Nephron progenitor cell (in vitro differentiated cells): Measurements from ENCODE around the gene KIF26B.

ENCODE experiments used
- DNase-seq: peaks from one replicate; pipeline ENCODE4 v3.0.0; 2021
- H3K27ac Mint-ChIP-seq: 2 replicates; pipeline ENCODE4 v1.8.0; 2021; ENCODE audit warnings: mild to moderate bottlenecking, moderate library complexity, mixed read lengths
- H3K27me3 Mint-ChIP-seq: 2 replicates; pipeline ENCODE4 v1.8.0; 2021; ENCODE audit warnings: mild to moderate bottlenecking, low read depth, mixed read lengths; ENCODE audit not compliant: poor library complexity
- H3K36me3 Mint-ChIP-seq: 2 replicates; pipeline ENCODE4 v1.8.0; 2021; ENCODE audit warnings: low read depth, mixed read lengths
- H3K4me1 Mint-ChIP-seq: 2 replicates; pipeline ENCODE4 v1.8.0; 2021; ENCODE audit warnings: mixed read lengths
- H3K4me3 Mint-ChIP-seq: 2 replicates; pipeline ENCODE4 v1.8.0; 2021; ENCODE audit warnings: mild to moderate bottlenecking, moderate library complexity, mixed read lengths
- H3K9me3 Mint-ChIP-seq: 2 replicates; pipeline ENCODE4 v1.8.0; 2021; ENCODE audit warnings: mild to moderate bottlenecking, moderate library complexity, mixed read lengths
- CTCF ChIP-seq: fragments of 200-600 bp; sonication (generic); IDR thresholded peaks from 2 replicates; pipeline ENCODE4 v1.5.0; 2021; ENCODE audit warnings: antibody characterized with exemption

Gene KIF26B

GRCh38 chr1:245598524-245599305, 443.9 kb downstream of the KIF26B start:
- H3K36me3 Mint-ChIP-seq = peaks cover 45% of the 10 kb centered on the region
- H3K9me3 Mint-ChIP-seq = peaks cover 45% of the 10 kb centered on the region
- peak overlapping the region; percentile 43 for H3K27ac Mint-ChIP-seq
- DNase-seq = no peak
- no peak overlapping the region for H3K4me3 Mint-ChIP-seq
- H3K27me3 Mint-ChIP-seq = peaks cover 3% of the 10 kb centered on the region
- H3K4me1 Mint-ChIP-seq = peaks cover 41% of the 10 kb centered on the region
- TF ChIP-seq CTCF = no peak

- peaks cover 45% of the 10 kb centered on the region for H3K36me3 Mint-ChIP-seq
- peaks cover 37% of the 10 kb centered on the region for H3K9me3 Mint-ChIP-seq
- no peak for TF ChIP-seq CTCF
- peaks cover 3% of the 10 kb centered on the region for H3K27me3 Mint-ChIP-seq
- H3K27ac Mint-ChIP-seq = no peak overlapping the region
- DNase-seq = no peak
- peaks cover 41% of the 10 kb centered on the region for H3K4me1 Mint-ChIP-seq
- no peak overlapping the region for H3K4me3 Mint-ChIP-seq
Observed at GRCh38 chr1:245599371-245600174, 444.8 kb downstream of the KIF26B start.

GRCh38 chr1:245600658-245601057, 445.9 kb downstream of the KIF26B start:
- no peak for TF ChIP-seq CTCF
- Mint-ChIP-seq H3K27ac (no peak overlapping the region), H3K9me3 (peaks cover 26% of the 10 kb centered on the region), H3K36me3 (peaks cover 40% of the 10 kb centered on the region), H3K27me3 (peaks cover 3% of the 10 kb centered on the region), H3K4me3 (no peak overlapping the region), H3K4me1 (peaks cover 51% of the 10 kb centered on the region)
- DNase-seq = no peak

- H3K4me3 Mint-ChIP-seq = no peak overlapping the region
- no peak for TF ChIP-seq CTCF
- peaks cover 33% of the 10 kb centered on the region for H3K36me3 Mint-ChIP-seq
- H3K4me1 Mint-ChIP-seq = peaks cover 69% of the 10 kb centered on the region
- peaks cover 1% of the 10 kb centered on the region for H3K9me3 Mint-ChIP-seq
- no peak for DNase-seq
- no peaks in the 10 kb centered on the region for H3K27me3 Mint-ChIP-seq
- peak overlapping the region; percentile 92 for H3K27ac Mint-ChIP-seq
Observed at GRCh38 chr1:245603311-245603865, 448.6 kb downstream of the KIF26B start.

- peak overlapping the region; percentile 62 for H3K27ac Mint-ChIP-seq
- H3K4me3 Mint-ChIP-seq = no peak overlapping the region
- no peaks in the 10 kb centered on the region for H3K9me3 Mint-ChIP-seq
- no peak for DNase-seq
- no peak for TF ChIP-seq CTCF
- no peaks in the 10 kb centered on the region for H3K27me3 Mint-ChIP-seq
- peaks cover 33% of the 10 kb centered on the region for H3K36me3 Mint-ChIP-seq
- H3K4me1 Mint-ChIP-seq = peaks cover 72% of the 10 kb centered on the region
Observed at GRCh38 chr1:245604979-245605378, 450.2 kb downstream of the KIF26B start.
